Gastroesophageal sphincter (tissue), 4 donors: ENCODE measurements around the gene CDRT15. TPM values are rescaled to one million over a fixed set of nuclear protein-coding genes. Genes with fewer than 3 reads are reported as not detected.
"Not testable (repeated sequence)": the region's sequence is repeated elsewhere in the genome, so short reads cannot be mapped to it uniquely, and the experiment has no call there.

Experiments used
- ATAC-seq: fragments of 150-250 bp; one replicate; pipeline ENCODE4 v1.9.1; 2016; ENCODE audit warnings: mild to moderate bottlenecking, moderate library complexity
- H3K27ac ChIP-seq, 4 donors: fragments of 200-600 bp; sonication (generic) in 3 of 4; 1 replicate in 3 of 4; 2 replicates in 1 of 4; pipeline ENCODE4 v1.5.1; 2016 to 2019
- H3K27me3 ChIP-seq: fragments of 200-600 bp; sonication (generic); one replicate; pipeline ENCODE4 v1.5.1; 2019
- H3K36me3 ChIP-seq, 2 donors: fragments of 200-600 bp; sonication (generic); one replicate each; pipeline ENCODE4 v1.5.1; 2019; ENCODE audit warnings: control low read depth in 1 of 2
- H3K4me1 ChIP-seq, 3 donors: fragments of 200-600 bp; sonication (generic); 1 replicate in 2 of 3; 2 replicates in 1 of 3; pipeline ENCODE4 v1.5.1; 2016 to 2019; ENCODE audit warnings: control low read depth in 2 of 3
- H3K4me3 ChIP-seq, 2 donors: fragments of 200-600 bp; sonication (generic); one replicate each; pipeline ENCODE4 v1.5.1; 2019; ENCODE audit warnings: mild to moderate bottlenecking in 1 of 2, moderate library complexity in 1 of 2
- H3K9me3 ChIP-seq, 3 donors: fragments of 200-600 bp; sonication (generic); one replicate each; pipeline ENCODE4 v1.5.1; 2017 to 2019; ENCODE audit warnings: control low read depth in 2 of 3
- EP300 ChIP-seq: sonication (generic); formaldehyde crosslinking; IDR thresholded peaks from one replicate; pipeline ENCODE4 v1.6.1; 2017; ENCODE audit warnings: antibody characterized with exemption, mild to moderate bottlenecking
- POLR2A ChIP-seq, 2 donors: fragments of 450-650 bp; IDR thresholded peaks; one replicate each; pipeline ENCODE4 v1.6.1; 2017; ENCODE audit warnings: antibody characterized with exemption in 2 of 2, mild to moderate bottlenecking in 2 of 2, moderate library complexity in 1 of 2
- POLR2AphosphoS5 ChIP-seq: sonication (generic); formaldehyde crosslinking; IDR thresholded peaks from one replicate; pipeline ENCODE4 v1.6.1; 2017; ENCODE audit warnings: antibody characterized with exemption
- WGBS, 2 donors: methylation state at CpG; one replicate each; pipeline ENCODE4 v1.1.5; 2018; ENCODE audit warnings: low coverage in 1 of 2; 5-methylcytosine and 5-hydroxymethylcytosine counted together
- total RNA-seq, 4 donors: library from RNA; depleted of rRNA; stranded (reverse); fragments of >200 nt; gene quantifications; one replicate each; pipeline ENCODE4 v1.1.0, GENCODE V29; 2016
- TF ChIP-seq, protein P1 (sequence below), 4 experiments: fragments of 200-600 bp in 2 of 4; fragments of 450-650 bp in 2 of 4; sonication (generic) in 1 of 4; IDR thresholded peaks; one replicate each; pipeline ENCODE4 v1.5.1; 2017 to 2019; ENCODE audit warnings: antibody characterized with exemption in 4 of 4, mild to moderate bottlenecking in 2 of 4, moderate library complexity in 2 of 4

The CDRT15 gene
- total RNA-seq, 4 donors from 2014 or later: not detected

- Histone ChIP-seq H3K4me1 (no peaks in the 10 kb centered on the region), H3K27ac (no peak overlapping the region), H3K9me3 (no peaks in the 10 kb centered on the region), H3K27me3 (no peaks in the 10 kb centered on the region), H3K36me3 (no peaks in the 10 kb centered on the region), H3K4me3 (no peak overlapping the region)
- no peak for TF ChIP-seq EP300
- no peak for TF ChIP-seq POLR2AphosphoS5
- no peak for TF ChIP-seq POLR2A (IDR thresholded peaks at IDR 0.05)
- TF ChIP-seq, protein P1, sequence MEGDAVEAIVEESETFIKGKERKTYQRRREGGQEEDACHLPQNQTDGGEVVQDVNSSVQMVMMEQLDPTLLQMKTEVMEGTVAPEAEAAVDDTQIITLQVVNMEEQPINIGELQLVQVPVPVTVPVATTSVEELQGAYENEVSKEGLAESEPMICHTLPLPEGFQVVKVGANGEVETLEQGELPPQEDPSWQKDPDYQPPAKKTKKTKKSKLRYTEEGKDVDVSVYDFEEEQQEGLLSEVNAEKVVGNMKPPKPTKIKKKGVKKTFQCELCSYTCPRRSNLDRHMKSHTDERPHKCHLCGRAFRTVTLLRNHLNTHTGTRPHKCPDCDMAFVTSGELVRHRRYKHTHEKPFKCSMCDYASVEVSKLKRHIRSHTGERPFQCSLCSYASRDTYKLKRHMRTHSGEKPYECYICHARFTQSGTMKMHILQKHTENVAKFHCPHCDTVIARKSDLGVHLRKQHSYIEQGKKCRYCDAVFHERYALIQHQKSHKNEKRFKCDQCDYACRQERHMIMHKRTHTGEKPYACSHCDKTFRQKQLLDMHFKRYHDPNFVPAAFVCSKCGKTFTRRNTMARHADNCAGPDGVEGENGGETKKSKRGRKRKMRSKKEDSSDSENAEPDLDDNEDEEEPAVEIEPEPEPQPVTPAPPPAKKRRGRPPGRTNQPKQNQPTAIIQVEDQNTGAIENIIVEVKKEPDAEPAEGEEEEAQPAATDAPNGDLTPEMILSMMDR (IDR thresholded peaks at IDR 0.05): no peak
- WGBS, 2 donors: 46 to 59% methylated on average over 5 of the region's 5 CpGs
- no peak for ATAC-seq
Observed at GRCh38 chr17:14269473-14269872, 32.8 kb upstream of the CDRT15 start.

DNA sequence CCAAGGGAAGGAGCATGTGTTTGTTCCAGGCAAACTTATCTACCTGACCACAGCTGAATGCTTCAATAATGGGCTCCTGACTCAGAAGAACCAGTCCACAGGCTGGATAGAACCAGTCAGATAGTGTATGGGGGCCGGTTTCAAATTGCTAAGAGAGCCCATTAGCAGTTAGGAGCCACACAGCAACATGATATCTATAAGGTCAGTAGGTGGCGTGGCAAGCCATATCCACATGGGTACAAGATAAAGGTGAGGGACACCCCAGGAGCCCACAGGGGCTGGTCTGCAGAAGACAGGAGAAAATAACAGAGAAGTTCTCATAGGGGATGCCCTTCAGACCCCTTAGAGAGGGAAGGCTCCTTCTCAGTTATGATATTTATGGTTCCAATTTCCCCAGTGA is 31.6 kb upstream of the CDRT15 start:
- TF ChIP-seq POLR2AphosphoS5 (no peak), POLR2A (IDR thresholded peaks at IDR 0.05) (no peak), EP300 (no peak)
- TF ChIP-seq, protein P1 (IDR thresholded peaks at IDR 0.05): no peak
- no peaks in the 10 kb centered on the region for H3K4me1 ChIP-seq
- no peak overlapping the region for H3K27ac ChIP-seq
- ATAC-seq: no peak
- H3K36me3 ChIP-seq: no peaks in the 10 kb centered on the region
- 66 to 100% methylated on average over 2 of the region's 2 CpGs for WGBS, 2 donors
- H3K9me3 ChIP-seq: no peaks in the 10 kb centered on the region
- no peak overlapping the region for H3K4me3 ChIP-seq
- no peaks in the 10 kb centered on the region for H3K27me3 ChIP-seq

GRCh38 chr17:14261406-14261805 is 24.7 kb upstream of the CDRT15 start:
- no peak overlapping the region for H3K4me3 ChIP-seq
- H3K27ac ChIP-seq: no peak overlapping the region
- no peaks in the 10 kb centered on the region for H3K36me3 ChIP-seq
- no peak for ATAC-seq
- 91 to 95% methylated on average over 4 to 5 of the region's 5 CpGs for WGBS, 2 donors
- H3K27me3 ChIP-seq: no peaks in the 10 kb centered on the region
- peaks cover 0 to 11% (median 0%) of the 10 kb centered on the region in 3 donors for H3K9me3 ChIP-seq
- no peak for TF ChIP-seq POLR2A (IDR thresholded peaks at IDR 0.05)
- TF ChIP-seq EP300: no peak
- TF ChIP-seq, protein P1 (IDR thresholded peaks at IDR 0.05): no peak
- no peak for TF ChIP-seq POLR2AphosphoS5
- H3K4me1 ChIP-seq: no peaks in the 10 kb centered on the region

GRCh38 chr17:14245629-14246028 is 9.0 kb upstream of the CDRT15 start:
- Histone ChIP-seq H3K36me3 (no peaks in the 10 kb centered on the region), H3K27ac (no peak overlapping the region), H3K27me3 (no peaks in the 10 kb centered on the region), H3K4me1 (no peaks in the 10 kb centered on the region), H3K9me3 (no peaks in the 10 kb centered on the region), H3K4me3 (no peak overlapping the region)
- 64 to 76% methylated on average over 3 of the region's 3 CpGs for WGBS, 2 donors
- TF ChIP-seq EP300: no peak
- TF ChIP-seq, protein P1 (IDR thresholded peaks at IDR 0.05): no peak
- no peak for TF ChIP-seq POLR2AphosphoS5
- no peak for TF ChIP-seq POLR2A (IDR thresholded peaks at IDR 0.05)
- ATAC-seq: no peak

GRCh38 chr17:14245002-14245401 is 8.3 kb upstream of the CDRT15 start:
- Histone ChIP-seq H3K9me3 (no peaks in the 10 kb centered on the region), H3K4me1 (no peaks in the 10 kb centered on the region), H3K36me3 (no peaks in the 10 kb centered on the region), H3K27ac (no peak overlapping the region), H3K4me3 (no peak overlapping the region), H3K27me3 (no peaks in the 10 kb centered on the region)
- TF ChIP-seq, protein P1 (IDR thresholded peaks at IDR 0.05): no peak
- TF ChIP-seq EP300 (no peak), POLR2A (IDR thresholded peaks at IDR 0.05) (no peak), POLR2AphosphoS5 (no peak)
- ATAC-seq: no peak
- WGBS, 2 donors: 100% methylated on average over 1 of the region's 1 CpG; no CpG with 5 or more reads in 1 of the 2 donors

DNA sequence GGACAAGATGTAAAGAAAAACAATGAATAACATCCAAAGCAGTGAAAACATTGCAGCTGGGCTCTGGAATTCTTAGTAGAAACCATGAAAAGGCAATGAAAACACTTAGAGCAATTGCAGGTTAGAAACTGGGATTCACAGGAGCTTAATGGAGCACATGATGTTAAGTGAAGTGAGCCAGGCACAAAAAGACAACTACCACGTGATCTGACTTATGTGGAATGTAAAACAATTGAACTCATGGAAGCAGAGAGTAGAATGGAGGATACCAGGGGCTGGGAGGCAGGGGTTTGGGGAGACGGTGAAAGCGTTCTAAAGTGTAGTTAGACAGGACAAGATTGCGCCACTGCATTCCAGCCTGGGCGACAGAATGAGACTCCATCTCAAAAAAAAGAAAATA is 2.6 kb upstream of the CDRT15 start:
- H3K4me1 ChIP-seq, ATAC-seq, H3K36me3 ChIP-seq, H3K27me3 ChIP-seq, H3K9me3 ChIP-seq, H3K27ac ChIP-seq, H3K4me3 ChIP-seq: not testable (repeated sequence)
- 82% methylated on average over 4 of the region's 5 CpGs; no CpG with 5 or more reads in 1 of the 2 donors for WGBS, 2 donors

- not testable (repeated sequence) for H3K9me3 ChIP-seq, H3K27ac ChIP-seq, H3K27me3 ChIP-seq, ATAC-seq, H3K4me3 ChIP-seq, H3K36me3 ChIP-seq, H3K4me1 ChIP-seq
- WGBS, 2 donors: no CpG with 5 or more reads among the region's 9 CpGs
Observed at GRCh38 chr17:14236032-14236431, 630 bp downstream of the CDRT15 start.

GRCh38 chr17:14235047-14235446 is 1.6 kb downstream of the CDRT15 start:
- H3K36me3 ChIP-seq, H3K4me3 ChIP-seq, H3K4me1 ChIP-seq, H3K27ac ChIP-seq, H3K9me3 ChIP-seq, ATAC-seq, H3K27me3 ChIP-seq: not testable (repeated sequence)
- WGBS, 2 donors: 83 to 100% methylated on average over 1 to 2 of the region's 2 CpGs
